Ectodermal cell (in vitro differentiated cells): ENCODE results near the gene ARNT2.
"Not testable (repeated sequence)": the region's sequence is repeated elsewhere in the genome, so short reads cannot be mapped to it uniquely, and the experiment has no call there.

Experiments
- H3K27ac ChIP-seq: 2 replicates; pipeline ENCODE4 v1.7.0; 2013; ENCODE audit warnings: mild to moderate bottlenecking, low read depth, low read length; ENCODE audit not compliant: insufficient read depth, poor library complexity, severe bottlenecking
- H3K27me3 ChIP-seq: 2 replicates; pipeline ENCODE4 v1.7.0; 2013; ENCODE audit warnings: mild to moderate bottlenecking, low read length; ENCODE audit not compliant: insufficient read depth, control insufficient read depth, poor library complexity, severe bottlenecking
- H3K36me3 ChIP-seq: one replicate; pipeline ENCODE4 v1.7.0; 2013; ENCODE audit warnings: low read length; ENCODE audit not compliant: control insufficient read depth, insufficient read depth
- H3K4me1 ChIP-seq: one replicate; pipeline ENCODE4 v1.7.0; 2013; ENCODE audit warnings: low read length; ENCODE audit not compliant: control insufficient read depth, insufficient read depth
- H3K4me3 ChIP-seq: 2 replicates; pipeline ENCODE4 v1.7.0; 2013; ENCODE audit warnings: low read depth, low read length, control low read depth; ENCODE audit not compliant: insufficient read depth
- H3K9me3 ChIP-seq: 2 replicates; pipeline ENCODE4 v1.7.0; 2013; ENCODE audit warnings: mild to moderate bottlenecking, low read length, moderate library complexity; ENCODE audit not compliant: control insufficient read depth
- WGBS, 2 experiments: methylation state at CpG; one replicate each; pipeline ENCODE4 v1.1.7; 2013; ENCODE audit warnings: missing lambda C conversion rate in 2 of 2; 5-methylcytosine and 5-hydroxymethylcytosine counted together

The ARNT2 gene

DNA sequence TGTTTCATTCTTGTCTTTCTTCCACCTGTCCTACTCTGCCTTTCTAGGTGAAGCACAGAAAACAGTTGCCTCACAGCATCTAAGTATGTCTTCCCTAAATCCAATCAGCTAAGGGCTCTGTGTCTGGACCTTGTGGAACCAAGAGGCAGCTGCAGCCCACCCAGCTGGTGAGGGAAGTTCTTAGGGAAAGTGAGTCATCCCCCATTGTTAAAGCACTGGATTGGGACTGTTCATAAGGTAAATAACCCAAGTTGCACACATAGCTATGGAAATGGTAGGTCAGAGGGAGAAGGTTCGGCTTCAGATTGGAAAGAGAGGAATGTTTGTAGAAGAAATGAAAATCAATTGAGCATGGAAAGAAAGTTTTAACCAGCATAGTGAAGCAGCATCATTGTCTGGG lies 18.0 kb upstream of the ARNT2 start:
- WGBS, 2 experiments = 93 to 97% methylated on average over 1 of the region's 1 CpG
- H3K9me3 ChIP-seq = no peaks in the 10 kb centered on the region
- H3K4me1 ChIP-seq = no peaks in the 10 kb centered on the region
- H3K27ac ChIP-seq = no peak overlapping the region
- no peak overlapping the region for H3K4me3 ChIP-seq
- H3K36me3 ChIP-seq = no peaks in the 10 kb centered on the region
- no peaks in the 10 kb centered on the region for H3K27me3 ChIP-seq

DNA sequence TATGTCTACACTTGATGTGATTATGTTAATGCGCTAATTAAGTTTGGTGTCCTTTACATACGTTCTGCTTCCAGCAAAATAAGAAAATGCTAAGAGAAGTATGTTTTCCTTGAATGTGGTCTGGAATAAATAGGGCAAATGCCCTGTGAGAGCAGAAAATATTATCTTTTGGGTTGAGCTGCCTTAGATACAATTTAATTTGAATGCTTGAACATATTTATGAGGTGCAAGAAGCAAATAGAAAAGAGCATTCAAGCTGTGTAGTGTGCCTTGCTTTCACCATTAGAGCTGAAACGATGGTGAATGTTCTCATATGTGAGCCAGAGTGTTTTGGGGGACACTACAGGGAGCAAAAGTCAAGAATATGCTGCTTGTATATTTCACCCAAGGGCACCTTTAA lies 15.9 kb upstream of the ARNT2 start:
- Histone ChIP-seq H3K4me1 (no peaks in the 10 kb centered on the region), H3K27ac (no peak overlapping the region), H3K27me3 (no peaks in the 10 kb centered on the region), H3K36me3 (no peaks in the 10 kb centered on the region), H3K4me3 (no peak overlapping the region), H3K9me3 (no peaks in the 10 kb centered on the region)
- 90 to 92% methylated on average over 3 of the region's 3 CpGs for WGBS, 2 experiments

DNA sequence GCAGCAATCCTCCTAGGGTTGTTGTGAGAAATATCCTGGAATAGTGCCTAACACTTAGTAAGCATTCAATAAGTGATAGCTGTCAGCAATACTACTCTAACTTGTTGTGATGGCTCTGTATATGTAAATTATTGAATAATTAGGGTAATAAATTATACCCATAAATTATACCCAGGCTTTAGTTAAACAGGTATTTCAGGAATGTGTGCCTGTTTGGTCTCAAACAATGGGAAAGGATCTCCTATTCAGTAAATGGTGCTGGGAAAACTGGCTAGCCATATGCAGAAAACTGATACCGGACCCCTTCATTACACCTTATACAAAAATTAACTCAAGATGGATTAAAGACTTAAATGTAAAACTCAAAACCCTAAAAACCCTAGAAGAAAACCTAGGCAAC lies 14.8 kb upstream of the ARNT2 start:
- Histone ChIP-seq H3K27ac (no peak overlapping the region), H3K27me3 (no peaks in the 10 kb centered on the region), H3K4me1 (no peaks in the 10 kb centered on the region), H3K36me3 (no peaks in the 10 kb centered on the region), H3K9me3 (no peaks in the 10 kb centered on the region), H3K4me3 (no peak overlapping the region)
- 74 to 75% methylated on average over 1 of the region's 1 CpG for WGBS, 2 experiments

DNA sequence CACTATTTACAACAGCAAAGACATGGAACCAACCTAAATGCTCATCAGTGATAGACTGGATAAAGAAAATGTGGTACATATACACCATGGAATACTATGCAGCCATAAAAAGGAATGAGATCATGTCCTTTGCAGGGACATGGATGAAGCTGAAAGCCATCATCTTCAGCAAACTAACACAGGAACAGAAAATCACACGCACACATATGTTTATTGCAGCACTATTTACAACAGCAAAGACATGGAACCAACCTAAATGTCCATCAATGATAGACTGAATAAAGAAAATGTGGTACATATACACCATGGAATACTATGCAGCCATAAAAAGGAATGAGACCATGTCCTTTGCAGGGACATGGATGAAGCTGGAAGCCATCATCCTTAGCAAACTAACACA lies 13.2 kb upstream of the ARNT2 start:
- H3K4me1 ChIP-seq, H3K9me3 ChIP-seq, H3K36me3 ChIP-seq, H3K27me3 ChIP-seq, H3K27ac ChIP-seq, H3K4me3 ChIP-seq: not testable (repeated sequence)
- WGBS, 2 experiments = 89 to 93% methylated on average over 1 of the region's 1 CpG

DNA sequence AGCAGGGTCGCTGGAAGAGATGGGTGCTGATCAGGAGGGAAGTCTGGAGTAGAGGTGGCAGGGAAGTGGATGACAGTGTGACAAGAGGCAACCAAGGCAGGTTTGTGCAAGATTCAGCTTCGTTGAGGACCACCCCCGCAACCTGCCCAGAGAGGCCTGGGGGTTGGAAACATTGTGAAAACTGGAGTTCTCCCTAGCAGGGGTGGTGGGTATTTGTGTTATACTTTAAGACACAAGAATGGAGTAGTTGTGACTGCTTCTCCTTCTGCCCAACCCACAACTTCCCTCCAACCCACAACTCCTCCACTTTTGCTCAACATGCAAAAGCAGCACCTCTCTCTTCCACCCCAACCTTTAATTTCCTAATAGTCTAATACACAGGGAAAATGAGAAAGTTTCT lies 8.6 kb upstream of the ARNT2 start:
- Histone ChIP-seq H3K27me3 (no peaks in the 10 kb centered on the region), H3K9me3 (no peaks in the 10 kb centered on the region), H3K4me1 (no peaks in the 10 kb centered on the region), H3K4me3 (no peak overlapping the region), H3K27ac (no peak overlapping the region), H3K36me3 (no peaks in the 10 kb centered on the region)
- 89 to 92% methylated on average over 3 of the region's 3 CpGs for WGBS, 2 experiments

DNA sequence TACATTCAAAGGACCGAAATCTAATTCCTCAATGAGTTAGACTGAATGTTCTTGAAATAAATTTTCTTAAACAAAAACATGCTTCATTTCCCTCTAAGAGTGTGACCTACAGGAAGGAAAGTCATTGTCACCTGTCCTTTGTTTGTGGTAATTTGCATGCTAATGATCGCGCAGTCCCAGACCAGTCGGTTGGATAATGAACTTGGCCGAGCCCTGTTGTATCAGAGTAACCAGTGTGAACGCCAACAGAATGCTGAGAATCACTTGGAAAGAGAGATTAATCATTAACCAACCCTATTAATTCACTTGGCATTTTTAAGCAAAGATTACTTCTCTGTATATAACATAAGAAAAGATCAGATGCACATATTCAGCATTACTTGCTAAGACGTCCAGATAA lies 8.1 kb upstream of the ARNT2 start:
- 70 to 81% methylated on average over 6 to 7 of the region's 7 CpGs for WGBS, 2 experiments
- no peaks in the 10 kb centered on the region for H3K27me3 ChIP-seq
- H3K36me3 ChIP-seq = no peaks in the 10 kb centered on the region
- H3K27ac ChIP-seq = no peak overlapping the region
- no peak overlapping the region for H3K4me3 ChIP-seq
- H3K4me1 ChIP-seq = no peaks in the 10 kb centered on the region
- no peaks in the 10 kb centered on the region for H3K9me3 ChIP-seq

DNA sequence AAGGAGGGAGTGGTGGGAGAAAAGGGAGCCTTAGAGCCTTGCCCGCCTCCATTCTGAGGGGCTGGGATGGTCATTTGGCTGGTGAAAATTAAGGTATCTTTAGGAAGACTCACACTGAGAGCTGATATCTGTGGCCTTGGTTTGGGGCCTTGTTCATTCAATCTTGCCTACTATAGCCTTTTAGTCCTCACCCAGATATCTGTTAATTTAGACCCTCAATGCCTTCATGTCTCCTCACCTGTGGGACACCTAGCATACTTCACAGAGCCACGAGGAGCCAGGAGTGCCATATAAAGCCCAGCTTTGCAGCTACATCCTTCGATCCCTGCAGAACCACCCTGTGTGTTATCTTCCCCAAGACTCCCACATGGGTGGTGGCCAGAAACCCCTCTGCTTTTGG lies 4.7 kb upstream of the ARNT2 start:
- Histone ChIP-seq H3K36me3 (no peaks in the 10 kb centered on the region), H3K4me3 (no peak overlapping the region), H3K4me1 (no peaks in the 10 kb centered on the region), H3K27ac (no peak overlapping the region), H3K27me3 (peaks cover 6% of the 10 kb centered on the region), H3K9me3 (no peaks in the 10 kb centered on the region)
- WGBS, 2 experiments = 91 to 93% methylated on average over 3 of the region's 3 CpGs

DNA sequence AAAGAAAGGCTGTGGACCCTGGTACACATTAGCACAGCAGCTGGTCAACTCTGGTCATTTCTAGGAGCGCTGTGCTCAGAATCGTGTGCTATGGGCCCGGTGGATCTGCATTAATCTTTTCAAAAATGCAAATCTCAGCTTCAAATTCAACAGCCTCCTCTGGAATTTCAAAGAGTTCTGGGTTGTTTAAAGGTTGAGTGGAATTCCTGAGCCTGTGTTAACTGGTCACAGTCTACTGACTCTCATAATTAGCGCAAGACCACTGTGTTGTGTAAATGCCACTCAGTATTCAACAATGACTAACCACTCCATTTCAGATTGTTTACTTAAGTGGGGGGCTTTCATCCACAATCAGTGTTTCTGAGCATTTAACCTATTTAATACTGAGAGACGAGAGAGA lies 2.7 kb upstream of the ARNT2 start:
- Histone ChIP-seq H3K36me3 (no peaks in the 10 kb centered on the region), H3K4me3 (no peak overlapping the region), H3K27ac (no peak overlapping the region), H3K9me3 (no peaks in the 10 kb centered on the region), H3K27me3 (peaks cover 13% of the 10 kb centered on the region), H3K4me1 (peaks cover 12% of the 10 kb centered on the region)
- 91 to 97% methylated on average over 5 of the region's 5 CpGs for WGBS, 2 experiments

DNA sequence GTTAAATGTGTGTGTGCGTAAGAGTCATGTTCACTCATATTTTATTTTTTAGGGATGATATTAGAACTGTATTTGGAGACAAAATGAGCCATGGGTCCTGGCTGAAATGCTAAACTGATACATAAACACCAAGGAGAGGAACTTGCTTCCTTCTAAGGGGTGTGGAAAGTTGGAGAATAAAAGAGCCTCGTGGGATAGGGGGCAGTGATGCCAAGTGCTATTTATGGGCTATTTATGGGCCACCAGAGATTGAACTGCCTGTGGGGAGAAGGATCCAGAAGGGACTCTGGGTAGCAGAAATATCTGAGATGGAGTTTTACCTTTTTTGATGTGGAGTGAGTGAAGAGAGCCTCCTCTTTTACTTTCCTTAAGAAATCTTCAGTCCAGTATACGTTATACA lies 1.8 kb upstream of the ARNT2 start:
- Histone ChIP-seq H3K27me3 (peaks cover 13% of the 10 kb centered on the region), H3K4me3 (no peak overlapping the region), H3K4me1 (peaks cover 12% of the 10 kb centered on the region), H3K9me3 (no peaks in the 10 kb centered on the region), H3K36me3 (no peaks in the 10 kb centered on the region), H3K27ac (no peak overlapping the region)
- WGBS, 2 experiments = 92 to 93% methylated on average over 3 of the region's 3 CpGs

DNA sequence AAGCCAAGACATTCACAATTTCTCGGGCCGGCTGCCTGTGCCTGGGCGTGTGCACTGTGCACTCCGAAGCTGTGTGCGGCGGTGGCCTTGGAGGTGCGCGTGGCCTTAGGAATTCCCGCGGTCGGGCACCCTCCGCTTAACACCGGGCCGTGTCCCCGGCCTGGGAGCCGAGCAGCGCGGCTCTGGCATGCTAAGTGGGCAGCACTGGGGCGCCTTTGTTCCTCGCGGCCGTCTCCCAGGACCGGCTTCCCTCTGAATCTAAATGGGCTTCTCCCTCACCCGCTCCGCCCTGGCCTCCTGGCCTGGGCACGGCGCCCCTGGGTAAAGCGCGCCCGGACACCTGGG lies 498 bp upstream of the ARNT2 start:
- peak overlapping the region; percentile 12 for H3K27ac ChIP-seq
- 1 to 2% methylated on average over 30 of the region's 30 CpGs for WGBS, 2 experiments

DNA sequence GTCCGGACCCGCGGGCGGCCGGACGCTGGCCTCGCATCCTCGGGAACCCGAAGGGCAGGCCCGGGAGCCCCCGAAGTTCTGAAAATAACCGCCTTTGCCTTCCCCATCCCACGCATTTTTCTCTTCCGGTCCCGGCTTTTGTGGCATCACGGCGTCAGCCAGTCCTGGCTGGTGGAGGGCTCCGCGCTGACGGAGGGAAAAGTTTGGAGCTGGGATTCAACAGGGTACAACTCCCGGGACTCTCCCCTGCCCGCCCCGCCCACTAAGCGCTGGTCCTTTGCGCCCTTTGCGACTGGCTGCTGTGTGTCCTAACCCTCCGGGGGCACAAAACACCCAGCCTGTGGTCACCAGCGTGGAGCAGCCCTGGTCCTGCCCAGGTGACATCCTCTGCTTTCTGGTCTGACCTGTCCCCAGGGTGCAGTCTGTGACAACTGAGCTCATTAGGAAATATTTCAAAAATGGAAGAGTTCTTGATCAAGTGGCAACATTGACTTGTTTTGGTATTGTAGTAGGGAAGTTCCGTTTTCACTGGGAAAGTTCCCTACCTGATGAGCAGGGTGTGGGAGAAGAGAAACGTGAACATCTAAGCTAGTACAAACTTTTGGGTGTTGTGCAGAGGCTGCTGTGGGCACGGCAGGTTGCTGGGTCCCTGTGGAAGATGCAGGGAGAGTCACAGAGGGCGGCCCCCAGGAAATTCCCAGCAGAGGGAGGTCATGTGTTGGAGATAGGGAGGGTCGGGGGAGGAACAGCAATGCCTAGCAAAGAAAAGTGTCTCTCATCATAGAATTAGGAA lies 775 bp downstream of the ARNT2 start:
- H3K9me3 ChIP-seq = no peaks in the 10 kb centered on the region
- H3K27me3 ChIP-seq = peaks cover 13% of the 10 kb centered on the region
- H3K27ac ChIP-seq = peak overlapping the region; percentile 75
- H3K4me1 ChIP-seq = peaks cover 12% of the 10 kb centered on the region
- H3K36me3 ChIP-seq = no peaks in the 10 kb centered on the region
- WGBS, 2 experiments = 4% methylated on average over 33 of the region's 33 CpGs
- peak overlapping the region; percentile 64 for H3K4me3 ChIP-seq

More for the DNA sequence above, 498 bp upstream of the ARNT2 start:
- no peaks in the 10 kb centered on the region for H3K9me3 ChIP-seq
- no peaks in the 10 kb centered on the region for H3K36me3 ChIP-seq
- peaks cover 13% of the 10 kb centered on the region for H3K27me3 ChIP-seq
- H3K4me1 ChIP-seq = peaks cover 12% of the 10 kb centered on the region
- peak overlapping the region; percentile 64 for H3K4me3 ChIP-seq
